Dendritic cell treated with granulocyte-macrophage colony-stimulating factor and Interleukin-4, amounts not matched to agents 40 ng/mL and 50 ng/mL, for 4 days (primary cell): Measurements from ENCODE around the gene CDR2.
A peak's percentile ranks its signal among the peaks of the same experiment; 100 is the strongest.

Source experiments
- H3K27ac Mint-ChIP-seq: one replicate; pipeline ENCODE4 v1.8.0; 2022; ENCODE audit warnings: mild to moderate bottlenecking, mixed read lengths
- H3K27me3 Mint-ChIP-seq: one replicate; pipeline ENCODE4 v1.8.0; 2022; ENCODE audit warnings: mild to moderate bottlenecking, mixed read lengths
- H3K36me3 Mint-ChIP-seq: one replicate; pipeline ENCODE4 v1.8.0; 2022; ENCODE audit warnings: low read depth, mixed read lengths
- H3K4me1 Mint-ChIP-seq: one replicate; pipeline ENCODE4 v1.8.0; 2022; ENCODE audit warnings: low read depth, mixed read lengths
- H3K4me3 Mint-ChIP-seq: one replicate; pipeline ENCODE4 v1.8.0; 2022; ENCODE audit warnings: mild to moderate bottlenecking, moderate library complexity, mixed read lengths
- H3K9me3 Mint-ChIP-seq: one replicate; pipeline ENCODE4 v1.8.0; 2022; ENCODE audit warnings: mixed read lengths
- intact Hi-C: fragments of 100-400 bp; cut with micrococcal nuclease; formaldehyde crosslinking; loops from one replicate; pipeline ENCODE4 v1.15.0; 2022

Gene CDR2

GRCh38 chr16:22333457-22333994 lies 40.9 kb downstream of the CDR2 start:
- Mint-ChIP-seq H3K27ac (peak overlapping the region; percentile 43), H3K36me3 (peaks cover 94% of the 10 kb centered on the region), H3K27me3 (no peaks in the 10 kb centered on the region), H3K4me3 (no peak overlapping the region), H3K4me1 (peaks cover 56% of the 10 kb centered on the region), H3K9me3 (peaks cover 26% of the 10 kb centered on the region)
- intact Hi-C loops, result loop anchor here (2.0 to 5.0 kb wide), 2 partner anchors 13 to 39 kb away; partner anchors contain the start of gene CDR2

GRCh38 chr16:22330326-22330725 lies 44.1 kb downstream of the CDR2 start:
- Mint-ChIP-seq H3K4me3 (peak overlapping the region; percentile 2), H3K36me3 (peaks cover 94% of the 10 kb centered on the region), H3K27me3 (no peaks in the 10 kb centered on the region), H3K9me3 (no peaks in the 10 kb centered on the region), H3K27ac (peak overlapping the region; percentile 82), H3K4me1 (peaks cover 57% of the 10 kb centered on the region)
- intact Hi-C loops, result loop anchor here (5.0 kb wide), 1 partner anchor 42 kb away; the partner anchor contains the start of gene CDR2

GRCh38 chr16:22329199-22329695 lies 45.2 kb downstream of the CDR2 start:
- intact Hi-C loops, result no loop called here
- H3K4me1 Mint-ChIP-seq, result peaks cover 48% of the 10 kb centered on the region
- H3K27me3 Mint-ChIP-seq, result no peaks in the 10 kb centered on the region
- no peak overlapping the region for H3K4me3 Mint-ChIP-seq
- no peaks in the 10 kb centered on the region for H3K9me3 Mint-ChIP-seq
- peak overlapping the region; percentile 82 for H3K27ac Mint-ChIP-seq
- peaks cover 94% of the 10 kb centered on the region for H3K36me3 Mint-ChIP-seq

- no peaks in the 10 kb centered on the region for H3K27me3 Mint-ChIP-seq
- intact Hi-C loops, result no loop called here
- H3K4me3 Mint-ChIP-seq, result no peak overlapping the region
- H3K36me3 Mint-ChIP-seq, result peaks cover 95% of the 10 kb centered on the region
- H3K4me1 Mint-ChIP-seq, result peaks cover 46% of the 10 kb centered on the region
- H3K27ac Mint-ChIP-seq, result no peak overlapping the region
- H3K9me3 Mint-ChIP-seq, result no peaks in the 10 kb centered on the region
Measured at GRCh38 chr16:22328081-22328725, 46.2 kb downstream of the CDR2 start.

GRCh38 chr16:22327446-22327775 lies 47.0 kb downstream of the CDR2 start:
- peaks cover 43% of the 10 kb centered on the region for H3K4me1 Mint-ChIP-seq
- peaks cover 99% of the 10 kb centered on the region for H3K36me3 Mint-ChIP-seq
- no peak overlapping the region for H3K4me3 Mint-ChIP-seq
- H3K27me3 Mint-ChIP-seq, result no peaks in the 10 kb centered on the region
- no peaks in the 10 kb centered on the region for H3K9me3 Mint-ChIP-seq
- no peak overlapping the region for H3K27ac Mint-ChIP-seq
- intact Hi-C loops, result no loop called here

- H3K36me3 Mint-ChIP-seq, result peaks cover 99% of the 10 kb centered on the region
- H3K4me1 Mint-ChIP-seq, result peaks cover 38% of the 10 kb centered on the region
- no peaks in the 10 kb centered on the region for H3K27me3 Mint-ChIP-seq
- H3K4me3 Mint-ChIP-seq, result no peak overlapping the region
- H3K9me3 Mint-ChIP-seq, result no peaks in the 10 kb centered on the region
- intact Hi-C loops, result no loop called here
- peak overlapping the region; percentile 37 for H3K27ac Mint-ChIP-seq
Measured at GRCh38 chr16:22326771-22327445, 47.5 kb downstream of the CDR2 start.

GRCh38 chr16:22326369-22326652 lies 48.1 kb downstream of the CDR2 start:
- H3K9me3 Mint-ChIP-seq, result no peaks in the 10 kb centered on the region
- peak overlapping the region; percentile 37 for H3K27ac Mint-ChIP-seq
- no peaks in the 10 kb centered on the region for H3K27me3 Mint-ChIP-seq
- intact Hi-C loops, result no loop called here
- no peak overlapping the region for H3K4me3 Mint-ChIP-seq
- H3K36me3 Mint-ChIP-seq, result peaks cover 99% of the 10 kb centered on the region
- H3K4me1 Mint-ChIP-seq, result peaks cover 32% of the 10 kb centered on the region

- Mint-ChIP-seq H3K27me3 (no peaks in the 10 kb centered on the region), H3K9me3 (no peaks in the 10 kb centered on the region), H3K4me1 (peaks cover 31% of the 10 kb centered on the region), H3K27ac (no peak overlapping the region), H3K36me3 (peaks cover 100% of the 10 kb centered on the region), H3K4me3 (no peak overlapping the region)
- intact Hi-C loops, result no loop called here
Measured at GRCh38 chr16:22325598-22326368, 48.6 kb downstream of the CDR2 start.

GRCh38 chr16:22324787-22325597 lies 49.4 kb downstream of the CDR2 start:
- Mint-ChIP-seq H3K9me3 (no peaks in the 10 kb centered on the region), H3K4me3 (no peak overlapping the region), H3K27ac (no peak overlapping the region), H3K4me1 (peaks cover 23% of the 10 kb centered on the region), H3K27me3 (no peaks in the 10 kb centered on the region), H3K36me3 (peaks cover 100% of the 10 kb centered on the region)
- intact Hi-C loops, result no loop called here

GRCh38 chr16:22323959-22324786 lies 50.2 kb downstream of the CDR2 start:
- intact Hi-C loops, result no loop called here
- Mint-ChIP-seq H3K36me3 (peaks cover 100% of the 10 kb centered on the region), H3K27me3 (no peaks in the 10 kb centered on the region), H3K9me3 (no peaks in the 10 kb centered on the region), H3K27ac (peak overlapping the region; percentile 20), H3K4me3 (no peak overlapping the region), H3K4me1 (peaks cover 20% of the 10 kb centered on the region)

- Mint-ChIP-seq H3K27me3 (no peaks in the 10 kb centered on the region), H3K27ac (peak overlapping the region; percentile 20), H3K4me1 (peaks cover 20% of the 10 kb centered on the region), H3K4me3 (no peak overlapping the region), H3K9me3 (no peaks in the 10 kb centered on the region), H3K36me3 (peaks cover 98% of the 10 kb centered on the region)
- intact Hi-C loops, result no loop called here
Measured at GRCh38 chr16:22323173-22323958, 51.1 kb downstream of the CDR2 start.

- Mint-ChIP-seq H3K9me3 (no peaks in the 10 kb centered on the region), H3K36me3 (peaks cover 98% of the 10 kb centered on the region), H3K4me1 (peaks cover 20% of the 10 kb centered on the region), H3K27me3 (no peaks in the 10 kb centered on the region), H3K4me3 (no peak overlapping the region), H3K27ac (peak overlapping the region; percentile 20)
- intact Hi-C loops, result no loop called here
Measured at GRCh38 chr16:22322741-22323140, 51.7 kb downstream of the CDR2 start.
